H1 (cell line): ENCODE results near the gene AGAP1. TPM values are rescaled to one million over a fixed set of nuclear protein-coding genes. Genes with fewer than 3 reads are reported as not detected.

Experiments used
- CTCF ChIA-PET: fragments of 300-600 bp; sonication (Branson Sonifier 250); formaldehyde crosslinking; loops from one replicate; lab custom pipeline; 2021; ENCODE audit not compliant: partially characterized antibody; lab: Charles Lee
- POLR2A ChIA-PET: fragments of 300-600 bp; sonication (Branson Sonifier 250); formaldehyde crosslinking; loops from one replicate; lab custom pipeline; 2021; ENCODE audit warnings: inconsistent platforms; ENCODE audit not compliant: partially characterized antibody; lab: Charles Lee
- DNase-seq, 2 experiments: peaks; one replicate each; pipeline versions ENCODE4 v3.0.0 to v3.0.0-alpha.2; 2010 to 2022; ENCODE audit warnings: low spot score in 2 of 2, low read depth in 1 of 2, mixed read lengths in 1 of 2
- FAIRE-seq: peaks from 2 replicates; lab custom pipeline; 2011; peaks lifted over from hg19 to GRCh38; lab: Jason Lieb, UNC
- H2AFZ ChIP-seq: 2 replicates; pipeline ENCODE4 v1.8.1; 2012; ENCODE audit warnings: low read length, inconsistent platforms
- H2AK5ac ChIP-seq: 2 replicates; pipeline ENCODE4 v1.6.1; 2013; ENCODE audit warnings: low read depth, low read length
- H2BK120ac ChIP-seq: replicated peaks from 2 replicates; pipeline ENCODE3; 2013; ENCODE audit warnings: low read depth, low read length, inconsistent platforms
- H2BK12ac ChIP-seq: 2 replicates; pipeline ENCODE4 v1.6.1; 2013; ENCODE audit warnings: low read depth, low read length
- H2BK15ac ChIP-seq: 2 replicates; pipeline ENCODE4 v1.6.1; 2013; ENCODE audit warnings: low read length
- H2BK20ac ChIP-seq: 2 replicates; pipeline ENCODE4 v1.6.1; 2013; ENCODE audit warnings: low read length
- H2BK5ac ChIP-seq: 2 replicates; pipeline ENCODE4 v1.6.1; 2013; ENCODE audit warnings: low read depth, low read length
- H3K14ac ChIP-seq: 2 replicates; pipeline ENCODE4 v1.6.1; 2013; ENCODE audit warnings: inconsistent platforms; ENCODE audit not compliant: insufficient read length
- H3K18ac ChIP-seq: 2 replicates; pipeline ENCODE4 v1.6.1; 2013; ENCODE audit warnings: low read length; ENCODE audit errors: extremely low read depth
- H3K23ac ChIP-seq: 2 replicates; pipeline ENCODE4 v1.6.1; 2013; ENCODE audit warnings: inconsistent platforms; ENCODE audit not compliant: insufficient read length
- H3K23me2 ChIP-seq: 2 replicates; pipeline ENCODE4 v1.6.1; 2013; ENCODE audit warnings: low read depth, low read length
- H3K27ac ChIP-seq: 2 replicates; pipeline ENCODE4 v1.6.1; 2011; ENCODE audit warnings: low read depth, low read length, inconsistent platforms
- H3K27me3 ChIP-seq, 4 experiments: replicated peaks in 1 of 4; 1 replicate in 1 of 4; 2 replicates in 3 of 4; pipeline versions ENCODE4 v1.6.1 to v1.8.1; 2011 to 2013; ENCODE audit warnings: low read length in 3 of 4, mild to moderate bottlenecking in 3 of 4, inconsistent platforms in 2 of 4, mixed read lengths in 2 of 4, moderate library complexity in 1 of 4; ENCODE audit not compliant: control insufficient read depth in 3 of 4, insufficient read depth in 3 of 4; ENCODE audit errors: extremely low read depth in 1 of 4
- H3K36me3 ChIP-seq, 4 experiments: 2 replicates each; pipeline versions ENCODE4 v1.6.1 to v1.8.1; 2011 to 2013; ENCODE audit warnings: mild to moderate bottlenecking in 4 of 4, low read length in 3 of 4, moderate library complexity in 2 of 4, control low read depth in 1 of 4, inconsistent platforms in 1 of 4; ENCODE audit not compliant: insufficient read depth in 4 of 4, control insufficient read depth in 2 of 4
- H3K4ac ChIP-seq: replicated peaks from 2 replicates; pipeline ENCODE3; 2013; ENCODE audit warnings: low read length, low read depth, mixed read lengths, inconsistent platforms; ENCODE audit not compliant: insufficient read length
- H3K4me1 ChIP-seq, 4 experiments: replicated peaks in 1 of 4; 1 replicate in 1 of 4; 2 replicates in 3 of 4; pipeline versions ENCODE4 v1.6.1 to v1.8.1; 2011 to 2013; ENCODE audit warnings: low read length in 3 of 4, inconsistent platforms in 2 of 4, mixed read lengths in 1 of 4; ENCODE audit not compliant: insufficient read depth in 4 of 4, control insufficient read depth in 3 of 4
- H3K4me2 ChIP-seq, 2 experiments: 2 replicates each; pipeline versions ENCODE4 v1.6.1 to v1.8.1; 2011 to 2013; ENCODE audit warnings: low read depth in 2 of 2, low read length in 2 of 2, control low read depth in 1 of 2, inconsistent platforms in 1 of 2, mild to moderate bottlenecking in 1 of 2; ENCODE audit not compliant: insufficient read depth in 1 of 2
- H3K4me3 ChIP-seq, 4 experiments: fragments of 200-600, 300-600 bp in 1 of 4; sonication (generic), shearing (Covaris generic), sonication (Bioruptor Twin) in 1 of 4; 2 replicates each; pipeline versions ENCODE4 v1.5.1 to v1.8.1; 2011 to 2016; ENCODE audit warnings: low read length in 4 of 4, low read depth in 3 of 4, control low read depth in 2 of 4, inconsistent platforms in 2 of 4, mild to moderate bottlenecking in 2 of 4, mixed read lengths in 1 of 4, moderate library complexity in 1 of 4; ENCODE audit not compliant: insufficient read depth in 2 of 4; ENCODE audit errors: extremely low read depth in 1 of 4
- H3K56ac ChIP-seq: replicated peaks from 2 replicates; pipeline ENCODE3; 2013; ENCODE audit warnings: low read depth, mild to moderate bottlenecking, mixed read lengths, low read length, inconsistent platforms; ENCODE audit not compliant: insufficient read length
- H3K79me1 ChIP-seq: 2 replicates; pipeline ENCODE4 v1.6.1; 2013; ENCODE audit warnings: low read depth, low read length, control low read depth
- H3K79me2 ChIP-seq, 2 experiments: 2 replicates each; pipeline versions ENCODE4 v1.6.1 to v1.8.1; 2012 to 2013; ENCODE audit warnings: low read length in 2 of 2, mild to moderate bottlenecking in 2 of 2, inconsistent platforms in 1 of 2; ENCODE audit not compliant: insufficient read depth in 2 of 2, control insufficient read depth in 1 of 2
- H3K9ac ChIP-seq, 4 experiments: replicated peaks in 1 of 4; 1 replicate in 1 of 4; 2 replicates in 3 of 4; pipeline versions ENCODE4 v1.6.1 to v1.8.1; 2011 to 2013; ENCODE audit warnings: low read depth in 3 of 4, low read length in 3 of 4, control low read depth in 2 of 4, mild to moderate bottlenecking in 2 of 4, moderate library complexity in 2 of 4, inconsistent platforms in 1 of 4; ENCODE audit errors: extremely low read depth in 1 of 4
- H3K9me3 ChIP-seq, 2 experiments: 2 replicates each; pipeline versions ENCODE4 v1.6.1 to v1.8.1; 2012 to 2013; ENCODE audit warnings: mild to moderate bottlenecking in 2 of 2, moderate library complexity in 2 of 2, control low read depth in 1 of 2, inconsistent platforms in 1 of 2, low read depth in 1 of 2, low read length in 1 of 2, mixed read lengths in 1 of 2; ENCODE audit not compliant: insufficient read depth in 2 of 2
- H4K20me1 ChIP-seq, 2 experiments: replicated peaks in 1 of 2; 2 replicates each; pipeline versions ENCODE3 to v1.8.1; 2011 to 2013; ENCODE audit warnings: inconsistent platforms in 2 of 2, low read length in 2 of 2, mild to moderate bottlenecking in 1 of 2; ENCODE audit not compliant: insufficient read depth in 2 of 2, control insufficient read depth in 1 of 2
- H4K5ac ChIP-seq: 2 replicates; pipeline ENCODE4 v1.6.1; 2013; ENCODE audit warnings: low read length, low read depth, mixed read lengths, inconsistent platforms; ENCODE audit not compliant: insufficient read length
- H4K8ac ChIP-seq: 2 replicates; pipeline ENCODE4 v1.8.0; 2013; ENCODE audit warnings: mild to moderate bottlenecking, moderate library complexity, low read length, inconsistent platforms; ENCODE audit not compliant: insufficient read depth; ENCODE audit errors: extremely low read depth
- H4K91ac ChIP-seq: replicated peaks from 2 replicates; pipeline ENCODE3; 2013; ENCODE audit warnings: low read length, mixed read lengths, inconsistent platforms; ENCODE audit not compliant: insufficient read length
- CEBPB ChIP-seq: IDR thresholded peaks from 2 replicates; pipeline ENCODE4 v1.6.1; 2012; ENCODE audit warnings: low read depth, low read length
- HDAC2 ChIP-seq, 2 experiments: fragments of 300-600 bp in 1 of 2; sonication (generic) in 1 of 2; IDR thresholded peaks; 2 replicates each; pipeline ENCODE4 v1.6.1; 2011 to 2012; ENCODE audit warnings: low read depth in 2 of 2, low read length in 2 of 2, mild to moderate bottlenecking in 2 of 2, moderate library complexity in 2 of 2, borderline replicate concordance in 1 of 2, inconsistent platforms in 1 of 2
- WGBS, 2 experiments: shearing (Covaris generic) in 1 of 2; methylation state at CpG; one replicate each; pipeline versions ENCODE4 v1.1.6 to v1.1.7; 2013 to 2015; ENCODE audit warnings: low lambda C conversion rate in 2 of 2, mixed read lengths in 2 of 2, inconsistent platforms in 1 of 2, low coverage in 1 of 2, missing lambda C conversion rate in 1 of 2; ENCODE audit not compliant: insufficient replicate concordance in 2 of 2, insufficient coverage in 1 of 2, insufficient read length in 1 of 2; ENCODE audit errors: extremely low coverage in 1 of 2, missing lambda C conversion rate in 1 of 2; 5-methylcytosine and 5-hydroxymethylcytosine counted together
- polyA plus RNA-seq, 7 experiments: library from polyadenylated mRNA; depleted of rRNA in 3 of 7; stranded (reverse) in 5 of 7; unstranded in 2 of 7; fragments of >200 nt in 5 of 7; fragments of 200-250 nt in 2 of 7; gene quantifications; 1 replicate in 5 of 7; 2 replicates in 1 of 7; 4 replicates in 1 of 7; pipeline versions ENCODE4 v1.2.1 to v1.2.3, GENCODE V29; 2011 to 2013; ENCODE audit warnings: missing spikeins in 2 of 7, mixed read lengths in 2 of 7
- total RNA-seq: library from RNA; stranded (reverse); fragmentation: NEBNext Ultra II Directional; extraction: Animal tissue kit (Norgen Biotek cat#: 25700); gene quantifications from 2 replicates; pipeline ENCODE4 v1.2.1, GENCODE V29; 2021

The AGAP1 gene
- total and polyA plus RNA-seq, 2 of the 8 experiments (the other 6 are each of a cell fraction or from before 2014, with no cell fraction given): 18.1 to 39.4 TPM

GRCh38 chr2:236061497-236061896 lies 567.7 kb downstream of the AGAP1 start:
- WGBS, 2 experiments: 45% methylated on average over 8 of the region's 9 CpGs; no CpG with 5 or more reads in 1 of the 2 experiments
- CTCF ChIA-PET: interaction anchor here (1.5 kb wide), 1 partner anchor 120 kb away, joined by 4 read pairs; no protein-coding TSS in a partner anchor
- peak; percentile 57 for FAIRE-seq

More at GRCh38 chr2:236061497-236061896, 567.7 kb downstream of the AGAP1 start:
- H2BK15ac ChIP-seq: peak overlapping the region; percentile 7; the same call in 1 of the 2 replicates
- no peak overlapping the region for H3K9ac ChIP-seq
- H2BK120ac ChIP-seq: no peak overlapping the region
- H3K36me3 ChIP-seq: no peaks in the 10 kb centered on the region
- H2AFZ ChIP-seq: no peak overlapping the region
- no peaks in the 10 kb centered on the region for H3K79me2 ChIP-seq
- H2AK5ac ChIP-seq: peak overlapping the region; percentile 76; the same call in 1 of the 2 replicates
- H4K8ac ChIP-seq: no peak overlapping the region
- no peak overlapping the region for H4K5ac ChIP-seq
- no peaks in the 10 kb centered on the region; a peak in 1 of 7 replicates for H3K27me3 ChIP-seq
- H3K4ac ChIP-seq: no peak overlapping the region
- H3K23me2 ChIP-seq: no peaks in the 10 kb centered on the region
- H3K56ac ChIP-seq: no peak overlapping the region
- no peak overlapping the region for H4K91ac ChIP-seq
- H2BK12ac ChIP-seq: peak overlapping the region; percentile 70; the same call in 1 of the 2 replicates
- H3K18ac ChIP-seq: no peak overlapping the region
- H3K14ac ChIP-seq: no peak overlapping the region
- 0 out of 2 replicates have a peak overlapping the region, but pooled peaks have one; percentile 15 for H2BK20ac ChIP-seq
- no peaks in the 10 kb centered on the region for H4K20me1 ChIP-seq
- TF ChIP-seq CEBPB (peak; percentile 81), HDAC2 (IDR thresholded peaks at IDR 0.05; ENCODE audit: borderline replicate concordance in 1 of 2, low read depth in 2 of 2, low read length in 2 of 2) (no peak)
- TF ChIP-seq, all 59 proteins: peak for 1
- peaks cover 7 to 17% (median 13%) of the 10 kb centered on the region in 4 experiments for H3K4me1 ChIP-seq
- H2BK5ac ChIP-seq: no peak overlapping the region
- H3K27ac ChIP-seq: no peak overlapping the region
- H3K4me2 ChIP-seq: peak overlapping the region in 1 of 2 experiments; percentile 22; a peak in 3 of 4 replicates
- 0 out of 4 replicates have a peak, but pooled peaks cover 0 to 3% of the 10 kb centered on the region in 2 experiments for H3K9me3 ChIP-seq
- DNase-seq: no peak
- H3K23ac ChIP-seq: no peak overlapping the region
- POLR2A ChIA-PET: no interaction called here
- no peaks in the 10 kb centered on the region for H3K79me1 ChIP-seq
- peak overlapping the region in 1 of 4 experiments; percentile 3; a peak in 1 of 8 replicates for H3K4me3 ChIP-seq
